GM21381 (cell line): Measurements from ENCODE around the gene HAVCR2.

Source experiments
- ATAC-seq: cut with Tn5 transposase; IDR thresholded peaks from one replicate; pipeline ENCODE4 v1.9.1; 2021; ENCODE audit warnings: mild to moderate bottlenecking, moderate library complexity; ENCODE audit not compliant: unreplicated experiment

Gene HAVCR2

GRCh38 chr5:157108976-157109375, at the start of gene HAVCR2:
Gene HAVCR2 (minus strand): TSS chr5:157109044. CDS start chr5:157108983, 61 bp downstream.
- ATAC-seq = peak; percentile 88

GRCh38 chr5:157157293-157157891, 48.5 kb upstream of the HAVCR2 start:
- no peak for ATAC-seq

- ATAC-seq = no peak
Measured at GRCh38 chr5:157155297-157155696, 46.5 kb upstream of the HAVCR2 start.

- ATAC-seq = no peak
Measured at GRCh38 chr5:157150995-157151394, 42.2 kb upstream of the HAVCR2 start.

GRCh38 chr5:157148734-157149615, 40.1 kb upstream of the HAVCR2 start:
- ATAC-seq = peak; percentile 73

- ATAC-seq = peak; percentile 39
Measured at GRCh38 chr5:157143127-157143971, 34.5 kb upstream of the HAVCR2 start.

GRCh38 chr5:157142317-157143126, 33.7 kb upstream of the HAVCR2 start, which contains the start of gene MED7:
Gene MED7 (minus strand): TSS chr5:157142865. CDS start chr5:157139431, 3,434 bp downstream.
- ATAC-seq = peak; percentile 99

GRCh38 chr5:157137691-157138090, 28.8 kb upstream of the HAVCR2 start:
- no peak for ATAC-seq

- ATAC-seq = no peak
Measured at GRCh38 chr5:157132281-157132612, 23.4 kb upstream of the HAVCR2 start.

- ATAC-seq = no peak
Measured at GRCh38 chr5:157130925-157131324, 22.1 kb upstream of the HAVCR2 start.

- no peak for ATAC-seq
Measured at GRCh38 chr5:157121709-157122108, 12.9 kb upstream of the HAVCR2 start.

GRCh38 chr5:157120102-157120501, 11.3 kb upstream of the HAVCR2 start:
- no peak for ATAC-seq

GRCh38 chr5:157116483-157116954, 7.7 kb upstream of the HAVCR2 start:
- ATAC-seq = peak; percentile 60

- no peak for ATAC-seq
Measured at GRCh38 chr5:157115502-157115901, 6.7 kb upstream of the HAVCR2 start.

GRCh38 chr5:157115012-157115411, 6.2 kb upstream of the HAVCR2 start:
- no peak for ATAC-seq

- ATAC-seq = no peak
Measured at GRCh38 chr5:157113002-157113401, 4.2 kb upstream of the HAVCR2 start.

- ATAC-seq = peak; percentile 67
Measured at GRCh38 chr5:157109744-157110143, 900 bp upstream of the HAVCR2 start.

- no peak for ATAC-seq
Measured at GRCh38 chr5:157107508-157107907, 1.3 kb downstream of the HAVCR2 start.

- no peak for ATAC-seq
Measured at GRCh38 chr5:157106630-157107461, 2.0 kb downstream of the HAVCR2 start.
